Body of pancreas (tissue), 4 donors: Measurements from ENCODE around the gene DUSP16. TPM values are rescaled to one million over a fixed set of nuclear protein-coding genes. Genes with fewer than 3 reads are reported as not detected.

Experiments
- ATAC-seq: fragments of 150-250 bp; one replicate; pipeline ENCODE4 v1.9.1; 2016
- DNase-seq, 4 donors: peaks; one replicate each; pipeline ENCODE4 v3.0.0-alpha.2; 2019
- H3K27ac ChIP-seq, 4 donors: fragments of 200-600 bp; sonication (generic); 1 replicate in 3 of 4; 2 replicates in 1 of 4; pipeline versions ENCODE4 v1.5.1 to v1.6.1; 2016 to 2019; ENCODE audit warnings: mild to moderate bottlenecking in 1 of 4, mixed read lengths in 1 of 4, moderate library complexity in 1 of 4
- H3K27me3 ChIP-seq, 2 donors: fragments of 200-600 bp; sonication (generic); one replicate each; pipeline ENCODE4 v1.6.0; 2016; ENCODE audit warnings: mild to moderate bottlenecking in 1 of 2
- H3K36me3 ChIP-seq, 2 donors: fragments of 200-600 bp; sonication (generic); replicated peaks in 1 of 2; 2 replicates each; pipeline ENCODE4 v1.5.1; 2016; ENCODE audit warnings: low read depth in 2 of 2; ENCODE audit not compliant: insufficient read depth in 1 of 2
- H3K4me1 ChIP-seq: fragments of 200-600 bp; sonication (generic); one replicate; pipeline ENCODE4 v1.6.0; 2016
- H3K4me3 ChIP-seq, 2 donors: fragments of 200-600 bp; sonication (generic); 1 replicate in 1 of 2; 2 replicates in 1 of 2; pipeline ENCODE4 v1.5.1; 2016 to 2019
- H3K9me3 ChIP-seq, 3 donors: fragments of 200-600 bp; sonication (generic); 1 replicate in 2 of 3; 2 replicates in 1 of 3; pipeline ENCODE4 v1.5.1; 2016
- POLR2A ChIP-seq, 3 donors: fragments of 450-650 bp; IDR thresholded peaks; one replicate each; pipeline ENCODE4 v1.6.1; 2016; ENCODE audit warnings: antibody characterized with exemption in 3 of 3, mild to moderate bottlenecking in 2 of 3
- WGBS, 2 donors: methylation state at CpG; one replicate each; pipeline ENCODE4 v1.1.5; 2017; 5-methylcytosine and 5-hydroxymethylcytosine counted together
- intact Hi-C: fragments of 100-400 bp; cut with DNase I; formaldehyde crosslinking; loops from one replicate; pipeline ENCODE4 v1.15.1; 2023
- total RNA-seq, 2 donors: library from RNA; depleted of rRNA; stranded (reverse); fragments of >200 nt; gene quantifications; one replicate each; pipeline ENCODE4 v1.1.0, GENCODE V29; 2016
- TF ChIP-seq, protein P1 (sequence below), 7 experiments: fragments of 450-650 bp in 4 of 7; fragments of 200-600 bp in 3 of 7; sonication (generic) in 3 of 7; IDR thresholded peaks; one replicate each; pipeline ENCODE4 v1.5.1; 2016 to 2019; ENCODE audit warnings: antibody characterized with exemption in 7 of 7

Gene DUSP16
- total RNA-seq, 2 donors from 2014 or later = 30.3 to 32.9 TPM

DNA sequence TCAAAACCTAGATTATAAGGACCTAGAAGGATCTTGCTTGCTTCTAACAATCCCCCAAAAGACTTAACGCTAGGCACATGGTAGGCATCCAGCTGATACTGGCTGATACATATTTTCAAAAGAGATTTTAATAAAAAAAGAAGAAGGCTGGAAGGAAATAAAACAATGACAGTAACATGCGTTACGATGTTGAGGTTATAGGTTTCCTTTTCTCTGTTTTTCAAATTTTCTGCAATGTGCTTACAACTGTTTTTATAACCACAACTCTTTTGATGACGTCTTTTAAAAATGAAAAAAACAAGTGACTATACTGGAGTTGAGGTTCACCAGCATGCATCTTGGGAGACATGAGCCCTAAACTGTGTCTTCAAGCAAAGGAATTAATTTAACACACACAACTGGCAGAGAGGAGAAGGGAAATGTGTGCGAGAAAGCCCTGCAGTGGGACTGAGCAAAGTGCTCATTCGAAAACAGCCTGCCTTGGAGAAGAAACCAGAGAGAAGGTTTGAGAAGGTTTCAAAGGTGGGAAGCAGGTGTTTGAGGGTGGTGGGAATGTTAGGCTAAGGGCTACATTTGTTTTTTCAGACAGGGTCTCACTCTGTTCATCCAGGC, 80.4 kb downstream of the DUSP16 start:
- WGBS, 2 donors = 84 to 91% methylated on average over 6 of the region's 6 CpGs
- no peak for ATAC-seq
- Histone ChIP-seq H3K36me3 (peaks cover 4 to 10% of the 10 kb centered on the region in 2 donors), H3K9me3 (no peaks in the 10 kb centered on the region), H3K27ac (peak overlapping the region in 1 of 4 donors; percentile 7), H3K27me3 (no peaks in the 10 kb centered on the region), H3K4me1 (peaks cover 16% of the 10 kb centered on the region), H3K4me3 (no peak overlapping the region)
- no peak for DNase-seq
- intact Hi-C loops = no loop called here
- peak in 1 of 3 donors; percentile 14 for TF ChIP-seq POLR2A (IDR thresholded peaks at IDR 0.05)
- TF ChIP-seq, protein P1, sequence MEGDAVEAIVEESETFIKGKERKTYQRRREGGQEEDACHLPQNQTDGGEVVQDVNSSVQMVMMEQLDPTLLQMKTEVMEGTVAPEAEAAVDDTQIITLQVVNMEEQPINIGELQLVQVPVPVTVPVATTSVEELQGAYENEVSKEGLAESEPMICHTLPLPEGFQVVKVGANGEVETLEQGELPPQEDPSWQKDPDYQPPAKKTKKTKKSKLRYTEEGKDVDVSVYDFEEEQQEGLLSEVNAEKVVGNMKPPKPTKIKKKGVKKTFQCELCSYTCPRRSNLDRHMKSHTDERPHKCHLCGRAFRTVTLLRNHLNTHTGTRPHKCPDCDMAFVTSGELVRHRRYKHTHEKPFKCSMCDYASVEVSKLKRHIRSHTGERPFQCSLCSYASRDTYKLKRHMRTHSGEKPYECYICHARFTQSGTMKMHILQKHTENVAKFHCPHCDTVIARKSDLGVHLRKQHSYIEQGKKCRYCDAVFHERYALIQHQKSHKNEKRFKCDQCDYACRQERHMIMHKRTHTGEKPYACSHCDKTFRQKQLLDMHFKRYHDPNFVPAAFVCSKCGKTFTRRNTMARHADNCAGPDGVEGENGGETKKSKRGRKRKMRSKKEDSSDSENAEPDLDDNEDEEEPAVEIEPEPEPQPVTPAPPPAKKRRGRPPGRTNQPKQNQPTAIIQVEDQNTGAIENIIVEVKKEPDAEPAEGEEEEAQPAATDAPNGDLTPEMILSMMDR (IDR thresholded peaks at IDR 0.05) = no peak

GRCh38 chr12:12481631-12482030, 81.0 kb downstream of the DUSP16 start:
- 53 to 70% methylated on average over 2 of the region's 2 CpGs for WGBS, 2 donors

GRCh38 chr12:12480074-12480473, 82.6 kb downstream of the DUSP16 start:
- Histone ChIP-seq H3K4me3 (no peak overlapping the region), H3K36me3 (peaks cover 10 to 20% of the 10 kb centered on the region in 2 donors), H3K27ac (no peak overlapping the region), H3K27me3 (no peaks in the 10 kb centered on the region), H3K4me1 (no peaks in the 10 kb centered on the region), H3K9me3 (no peaks in the 10 kb centered on the region)
- 94 to 98% methylated on average over 5 of the region's 5 CpGs for WGBS, 2 donors
- intact Hi-C loops = no loop called here
- ATAC-seq (no peak), DNase-seq (no peak)
- TF ChIP-seq, protein P1 (IDR thresholded peaks at IDR 0.05) = no peak
- TF ChIP-seq POLR2A (IDR thresholded peaks at IDR 0.05) = no peak

More at GRCh38 chr12:12481631-12482030, 81.0 kb downstream of the DUSP16 start:
- H3K4me3 ChIP-seq = no peak overlapping the region
- no peak for ATAC-seq
- H3K9me3 ChIP-seq = no peaks in the 10 kb centered on the region
- no peaks in the 10 kb centered on the region for H3K27me3 ChIP-seq
- peak overlapping the region in 1 of 4 donors; percentile 7 for H3K27ac ChIP-seq
- peaks cover 10 to 17% of the 10 kb centered on the region in 2 donors for H3K36me3 ChIP-seq
- no peak for DNase-seq
- intact Hi-C loops = no loop called here
- TF ChIP-seq, protein P1 (IDR thresholded peaks at IDR 0.05) = no peak
- no peak for TF ChIP-seq POLR2A (IDR thresholded peaks at IDR 0.05)
- peaks cover 9% of the 10 kb centered on the region for H3K4me1 ChIP-seq

- no peaks in the 10 kb centered on the region for H3K9me3 ChIP-seq
- ATAC-seq (no peak), DNase-seq (no peak)
- intact Hi-C loops = no loop called here
- H3K36me3 ChIP-seq = peaks cover 10 to 20% of the 10 kb centered on the region in 2 donors
- H3K4me3 ChIP-seq = no peak overlapping the region
- H3K27ac ChIP-seq = no peak overlapping the region
- H3K27me3 ChIP-seq = no peaks in the 10 kb centered on the region
- WGBS, 2 donors = 96 to 97% methylated on average over 14 of the region's 14 CpGs
- no peaks in the 10 kb centered on the region for H3K4me1 ChIP-seq
- TF ChIP-seq POLR2A (IDR thresholded peaks at IDR 0.05) = no peak
- TF ChIP-seq, protein P1 (IDR thresholded peaks at IDR 0.05) = no peak
Observed at GRCh38 chr12:12477532-12477890, 85.2 kb downstream of the DUSP16 start.
